Spleen (tissue), 11 donors: Measurements from ENCODE around the gene POU6F2. TPM values are rescaled to one million over a fixed set of nuclear protein-coding genes. Genes with fewer than 3 reads are reported as not detected.

Experiments used
- DNase-seq: peaks from one replicate; pipeline ENCODE4 v3.0.0-alpha.2; 2020
- H3K27ac ChIP-seq, 8 donors: fragments of 200-600 bp; sonication (generic) in 7 of 8; 1 replicate in 4 of 8; 2 replicates in 4 of 8; pipeline versions ENCODE4 v1.5.0 to v1.8.0; 2016 to 2021; ENCODE audit warnings: inconsistent platforms in 4 of 8, mild to moderate bottlenecking in 4 of 8, moderate library complexity in 1 of 8
- H3K27me3 ChIP-seq, 7 donors: fragments of 200-600 bp; sonication (generic) in 6 of 7; replicated peaks in 1 of 7; 1 replicate in 4 of 7; 2 replicates in 3 of 7; pipeline versions ENCODE4 v1.5.0 to v1.8.0; 2016 to 2021; ENCODE audit warnings: inconsistent platforms in 3 of 7, mild to moderate bottlenecking in 1 of 7
- H3K36me3 ChIP-seq, 6 donors: fragments of 200-600 bp; sonication (generic) in 5 of 6; 1 replicate in 4 of 6; 2 replicates in 2 of 6; pipeline versions ENCODE4 v1.5.0 to v1.8.0; 2016 to 2021; ENCODE audit warnings: inconsistent platforms in 2 of 6
- H3K4me1 ChIP-seq, 6 donors: fragments of 200-600 bp; sonication (generic) in 5 of 6; 1 replicate in 3 of 6; 2 replicates in 3 of 6; pipeline versions ENCODE4 v1.5.0 to v1.8.0; 2016 to 2021; ENCODE audit warnings: inconsistent platforms in 3 of 6
- H3K4me3 ChIP-seq, 8 donors: fragments of 200-600 bp; sonication (generic) in 7 of 8; 1 replicate in 4 of 8; 2 replicates in 4 of 8; pipeline versions ENCODE4 v1.5.0 to v1.8.0; 2016 to 2021; ENCODE audit warnings: inconsistent platforms in 4 of 8, mild to moderate bottlenecking in 4 of 8, moderate library complexity in 2 of 8
- H3K9me3 ChIP-seq, 8 donors: fragments of 200-600 bp; sonication (generic) in 7 of 8; 1 replicate in 4 of 8; 2 replicates in 4 of 8; pipeline versions ENCODE4 v1.5.0 to v1.8.0; 2016 to 2021; ENCODE audit warnings: inconsistent platforms in 4 of 8
- CTCF ChIP-seq, 11 experiments: fragments of 200-600 bp in 7 of 11; fragments of 450-650 bp in 4 of 11; sonication (generic) in 4 of 11; IDR thresholded peaks in 8 of 11; conservative IDR thresholded peaks in 3 of 11; 1 replicate in 7 of 11; 2 replicates in 4 of 11; pipeline versions ENCODE4 v1.4.0 to v1.8.0; 2016 to 2021; ENCODE audit warnings: antibody characterized with exemption in 11 of 11, inconsistent platforms in 4 of 11, mild to moderate bottlenecking in 1 of 11
- POLR2A ChIP-seq, 3 donors: fragments of 450-650 bp; IDR thresholded peaks; one replicate each; pipeline ENCODE4 v1.5.1; 2017; ENCODE audit warnings: antibody characterized with exemption in 3 of 3, mild to moderate bottlenecking in 1 of 3
- POLR2AphosphoS5 ChIP-seq, 3 donors: sonication (generic); formaldehyde crosslinking; IDR thresholded peaks; one replicate each; pipeline ENCODE4 v1.5.1; 2017; ENCODE audit warnings: antibody characterized with exemption in 3 of 3
- WGBS, 5 donors: extraction: QIAGEN DNeasy Blood & Tissue Kit in 3 of 5; methylation state at CpG; one replicate each; pipeline versions ENCODE4 v1.1.5 to v1.1.7; 2013 to 2018; 5-methylcytosine and 5-hydroxymethylcytosine counted together
- intact Hi-C: fragments of 100-400 bp; cut with DNase I; formaldehyde crosslinking; loops from one replicate; pipeline ENCODE4 v1.15.0; 2023; ENCODE audit warnings: low total_unique reads
- polyA plus RNA-seq, 3 donors: library from polyadenylated mRNA; stranded (reverse); fragments of 200-250 nt; gene quantifications; one replicate each; pipeline ENCODE4 v1.2.1, GENCODE V29; 2013
- total RNA-seq, 7 donors: library from RNA; depleted of rRNA in 3 of 7; stranded (reverse); fragments of >200 nt in 3 of 7; fragmentation: NEBNext Ultra II Directional in 4 of 7; extraction: Animal tissue kit (Norgen Biotek cat#: 25700) in 4 of 7; gene quantifications; one replicate each; pipeline versions ENCODE4 v1.1.0 to v1.2.1, GENCODE V29; 2016 to 2021
- donor health status: healthy with polysubstance abuse.
- donor health status: DM: no; HTN: no; CAD: no; lungs with moderate emphysema.
- donor health status: DM: no; HTN: no; CAD: no.
- donor health status: Bipolar disorder and iron deficiency.
- donor health status: healthy.
- donor health status: DM: no; HTN: no; CAD: no.
- donor health status: DM: yes; HTN: yes; CAD: no.

Gene POU6F2
- total and polyA plus RNA-seq, 10 donors, result 0.04 to 0.54 (median 0.23) TPM; not detected in 7

- Histone ChIP-seq H3K27me3 (peaks cover 0 to 16% (median 0%) of the 10 kb centered on the region in 7 donors), H3K4me3 (no peak overlapping the region), H3K9me3 (no peaks in the 10 kb centered on the region), H3K36me3 (no peaks in the 10 kb centered on the region), H3K27ac (no peak overlapping the region), H3K4me1 (no peaks in the 10 kb centered on the region)
- no peak for DNase-seq
- no peak for TF ChIP-seq CTCF (IDR thresholded peaks at IDR 0.05 in 8 of 11, conservative IDR thresholded peaks at IDR 0.05 in 3 of 11)
- no peak for TF ChIP-seq POLR2AphosphoS5 (IDR thresholded peaks at IDR 0.05)
- no peak for TF ChIP-seq POLR2A (IDR thresholded peaks at IDR 0.05)
- WGBS, 5 donors, result 89 to 93% (median 91%) methylated on average over 2 of the region's 2 CpGs
- intact Hi-C loops, result no loop called here
Observed at GRCh38 chr7:39100270-39100669, 122.6 kb downstream of the POU6F2 start.

GRCh38 chr7:39102234-39102633, 124.5 kb downstream of the POU6F2 start:
- DNase-seq, result no peak
- Histone ChIP-seq H3K4me1 (no peaks in the 10 kb centered on the region), H3K9me3 (no peaks in the 10 kb centered on the region), H3K4me3 (no peak overlapping the region), H3K27me3 (peaks cover 0 to 16% (median 0%) of the 10 kb centered on the region in 7 donors), H3K36me3 (no peaks in the 10 kb centered on the region), H3K27ac (no peak overlapping the region)
- TF ChIP-seq POLR2A (IDR thresholded peaks at IDR 0.05), result no peak
- WGBS, 5 donors, result 58 to 81% (median 68%) methylated on average over 2 of the region's 2 CpGs
- intact Hi-C loops, result no loop called here

- no peaks in the 10 kb centered on the region for H3K4me1 ChIP-seq
- no peaks in the 10 kb centered on the region for H3K36me3 ChIP-seq
- TF ChIP-seq CTCF (IDR thresholded peaks at IDR 0.05 in 8 of 11, conservative IDR thresholded peaks at IDR 0.05 in 3 of 11) (no peak), POLR2A (IDR thresholded peaks at IDR 0.05) (no peak), POLR2AphosphoS5 (IDR thresholded peaks at IDR 0.05) (no peak)
- no peak overlapping the region for H3K4me3 ChIP-seq
- no peak overlapping the region for H3K27ac ChIP-seq
- H3K27me3 ChIP-seq, result peaks cover 0 to 18% (median 0%) of the 10 kb centered on the region in 7 donors
- DNase-seq, result no peak
- H3K9me3 ChIP-seq, result no peaks in the 10 kb centered on the region
- WGBS, 5 donors, result 85 to 95% (median 89%) methylated on average over 1 of the region's 1 CpG
- intact Hi-C loops, result no loop called here
Observed at GRCh38 chr7:39105720-39106119, 128.0 kb downstream of the POU6F2 start.

GRCh38 chr7:39125846-39126245, 148.1 kb downstream of the POU6F2 start:
- no peak for TF ChIP-seq POLR2AphosphoS5 (IDR thresholded peaks at IDR 0.05)
- TF ChIP-seq CTCF (IDR thresholded peaks at IDR 0.05 in 8 of 11, conservative IDR thresholded peaks at IDR 0.05 in 3 of 11), result no peak
- TF ChIP-seq POLR2A (IDR thresholded peaks at IDR 0.05), result no peak
- intact Hi-C loops, result no loop called here
- no peaks in the 10 kb centered on the region for H3K9me3 ChIP-seq
- H3K4me3 ChIP-seq, result no peak overlapping the region
- no peak for DNase-seq
- H3K27ac ChIP-seq, result no peak overlapping the region
- H3K27me3 ChIP-seq, result peaks cover 0 to 9% (median 0%) of the 10 kb centered on the region in 7 donors
- no peaks in the 10 kb centered on the region for H3K36me3 ChIP-seq
- no peaks in the 10 kb centered on the region for H3K4me1 ChIP-seq
- 66 to 83% (median 73%) methylated on average over 3 of the region's 3 CpGs for WGBS, 5 donors

- intact Hi-C loops, result no loop called here
- Histone ChIP-seq H3K4me3 (no peak overlapping the region), H3K27ac (no peak overlapping the region), H3K4me1 (no peaks in the 10 kb centered on the region), H3K9me3 (no peaks in the 10 kb centered on the region), H3K27me3 (peaks cover 0 to 20% (median 0%) of the 10 kb centered on the region in 7 donors), H3K36me3 (no peaks in the 10 kb centered on the region)
- WGBS, 5 donors, result 59 to 74% (median 63%) methylated on average over 3 of the region's 3 CpGs
- DNase-seq, result no peak
- TF ChIP-seq POLR2A (IDR thresholded peaks at IDR 0.05) (no peak), POLR2AphosphoS5 (IDR thresholded peaks at IDR 0.05) (no peak)
Observed at GRCh38 chr7:39127058-39127457, 149.3 kb downstream of the POU6F2 start.
